ENCODE measurements around the gene NGEF. TPM values are rescaled to one million over a fixed set of nuclear protein-coding genes. Genes with fewer than 3 reads are reported as not detected.

NGEF gene
- total and polyA plus RNA-seq, 10 of the 15 experiments (the other 5 are each of a cell fraction or from before 2014, with no cell fraction given), result 0.12 TPM; not detected in 9

DNA sequence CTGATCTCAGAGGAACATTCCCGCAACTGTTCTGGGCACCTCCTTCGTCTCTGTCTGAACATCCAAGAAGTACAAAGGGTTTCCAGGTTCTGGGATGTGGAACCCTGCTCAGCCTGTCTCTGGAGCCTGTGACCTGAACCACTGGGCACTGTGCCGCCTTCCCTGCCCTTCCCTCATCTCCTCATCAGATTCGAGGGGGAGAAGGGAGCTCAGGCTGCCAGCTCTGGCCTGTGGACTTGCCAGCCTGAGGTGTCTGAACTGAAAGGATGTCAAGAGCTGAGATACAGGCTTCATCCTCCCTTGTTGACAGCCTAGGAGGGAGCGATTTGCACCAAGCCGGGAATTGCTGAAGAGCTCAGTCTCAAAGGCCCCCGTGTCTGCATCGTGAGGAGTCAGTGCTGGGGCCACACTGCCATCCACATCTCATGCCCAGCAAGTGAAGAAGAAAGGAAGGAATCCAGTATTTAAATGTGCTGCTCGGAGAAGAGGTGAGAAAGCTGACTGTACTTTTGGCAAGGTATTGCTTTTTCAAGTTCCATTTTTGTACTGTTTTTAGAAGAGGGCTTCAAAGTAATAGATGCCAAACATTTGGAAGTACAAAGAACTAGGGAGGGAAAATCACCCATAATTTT, 32.0 kb upstream of the NGEF start:
- no peak overlapping the region for H3K4me2 ChIP-seq (ENCODE audit: control insufficient read depth, insufficient read depth)
- no TSS peak for BruUV-seq (replicated peaks)
- no peaks in the 10 kb centered on the region for H3K36me3 ChIP-seq (ENCODE audit: control insufficient read depth in 2 of 2, insufficient read depth in 2 of 2, low read length in 1 of 2)
- H3K9me3 ChIP-seq (replicated peaks; ENCODE audit: control insufficient read depth, insufficient read depth, low read length), result no peaks in the 10 kb centered on the region
- TF ChIP-seq MTA2 (IDR thresholded peaks at IDR 0.05; ENCODE audit: low read depth), result no peak
- TF ChIP-seq, protein P1, sequence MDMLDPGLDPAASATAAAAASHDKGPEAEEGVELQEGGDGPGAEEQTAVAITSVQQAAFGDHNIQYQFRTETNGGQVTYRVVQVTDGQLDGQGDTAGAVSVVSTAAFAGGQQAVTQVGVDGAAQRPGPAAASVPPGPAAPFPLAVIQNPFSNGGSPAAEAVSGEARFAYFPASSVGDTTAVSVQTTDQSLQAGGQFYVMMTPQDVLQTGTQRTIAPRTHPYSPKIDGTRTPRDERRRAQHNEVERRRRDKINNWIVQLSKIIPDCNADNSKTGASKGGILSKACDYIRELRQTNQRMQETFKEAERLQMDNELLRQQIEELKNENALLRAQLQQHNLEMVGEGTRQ (IDR thresholded peaks at IDR 0.05; ENCODE audit: borderline replicate concordance, low read depth, low read length), result no peak
- TF ChIP-seq SREBF2 (IDR thresholded peaks at IDR 0.05; ENCODE audit: low read length), result no peak
- TF ChIP-seq, protein P2, sequence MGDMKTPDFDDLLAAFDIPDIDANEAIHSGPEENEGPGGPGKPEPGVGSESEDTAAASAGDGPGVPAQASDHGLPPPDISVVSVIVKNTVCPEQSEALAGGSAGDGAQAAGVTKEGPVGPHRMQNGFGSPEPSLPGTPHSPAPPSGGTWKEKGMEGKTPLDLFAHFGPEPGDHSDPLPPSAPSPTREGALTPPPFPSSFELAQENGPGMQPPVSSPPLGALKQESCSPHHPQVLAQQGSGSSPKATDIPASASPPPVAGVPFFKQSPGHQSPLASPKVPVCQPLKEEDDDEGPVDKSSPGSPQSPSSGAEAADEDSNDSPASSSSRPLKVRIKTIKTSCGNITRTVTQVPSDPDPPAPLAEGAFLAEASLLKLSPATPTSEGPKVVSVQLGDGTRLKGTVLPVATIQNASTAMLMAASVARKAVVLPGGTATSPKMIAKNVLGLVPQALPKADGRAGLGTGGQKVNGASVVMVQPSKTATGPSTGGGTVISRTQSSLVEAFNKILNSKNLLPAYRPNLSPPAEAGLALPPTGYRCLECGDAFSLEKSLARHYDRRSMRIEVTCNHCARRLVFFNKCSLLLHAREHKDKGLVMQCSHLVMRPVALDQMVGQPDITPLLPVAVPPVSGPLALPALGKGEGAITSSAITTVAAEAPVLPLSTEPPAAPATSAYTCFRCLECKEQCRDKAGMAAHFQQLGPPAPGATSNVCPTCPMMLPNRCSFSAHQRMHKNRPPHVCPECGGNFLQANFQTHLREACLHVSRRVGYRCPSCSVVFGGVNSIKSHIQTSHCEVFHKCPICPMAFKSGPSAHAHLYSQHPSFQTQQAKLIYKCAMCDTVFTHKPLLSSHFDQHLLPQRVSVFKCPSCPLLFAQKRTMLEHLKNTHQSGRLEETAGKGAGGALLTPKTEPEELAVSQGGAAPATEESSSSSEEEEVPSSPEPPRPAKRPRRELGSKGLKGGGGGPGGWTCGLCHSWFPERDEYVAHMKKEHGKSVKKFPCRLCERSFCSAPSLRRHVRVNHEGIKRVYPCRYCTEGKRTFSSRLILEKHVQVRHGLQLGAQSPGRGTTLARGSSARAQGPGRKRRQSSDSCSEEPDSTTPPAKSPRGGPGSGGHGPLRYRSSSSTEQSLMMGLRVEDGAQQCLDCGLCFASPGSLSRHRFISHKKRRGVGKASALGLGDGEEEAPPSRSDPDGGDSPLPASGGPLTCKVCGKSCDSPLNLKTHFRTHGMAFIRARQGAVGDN (IDR thresholded peaks at IDR 0.05), result no peak
- TF ChIP-seq TAF1 (IDR thresholded peaks at IDR 0.05; ENCODE audit: borderline replicate concordance, low read depth, low read length), result no peak
- TF ChIP-seq PAX5 (IDR thresholded peaks at IDR 0.05; ENCODE audit: borderline replicate concordance, low read depth, low read length), result no peak
- TF ChIP-seq, protein P3, sequence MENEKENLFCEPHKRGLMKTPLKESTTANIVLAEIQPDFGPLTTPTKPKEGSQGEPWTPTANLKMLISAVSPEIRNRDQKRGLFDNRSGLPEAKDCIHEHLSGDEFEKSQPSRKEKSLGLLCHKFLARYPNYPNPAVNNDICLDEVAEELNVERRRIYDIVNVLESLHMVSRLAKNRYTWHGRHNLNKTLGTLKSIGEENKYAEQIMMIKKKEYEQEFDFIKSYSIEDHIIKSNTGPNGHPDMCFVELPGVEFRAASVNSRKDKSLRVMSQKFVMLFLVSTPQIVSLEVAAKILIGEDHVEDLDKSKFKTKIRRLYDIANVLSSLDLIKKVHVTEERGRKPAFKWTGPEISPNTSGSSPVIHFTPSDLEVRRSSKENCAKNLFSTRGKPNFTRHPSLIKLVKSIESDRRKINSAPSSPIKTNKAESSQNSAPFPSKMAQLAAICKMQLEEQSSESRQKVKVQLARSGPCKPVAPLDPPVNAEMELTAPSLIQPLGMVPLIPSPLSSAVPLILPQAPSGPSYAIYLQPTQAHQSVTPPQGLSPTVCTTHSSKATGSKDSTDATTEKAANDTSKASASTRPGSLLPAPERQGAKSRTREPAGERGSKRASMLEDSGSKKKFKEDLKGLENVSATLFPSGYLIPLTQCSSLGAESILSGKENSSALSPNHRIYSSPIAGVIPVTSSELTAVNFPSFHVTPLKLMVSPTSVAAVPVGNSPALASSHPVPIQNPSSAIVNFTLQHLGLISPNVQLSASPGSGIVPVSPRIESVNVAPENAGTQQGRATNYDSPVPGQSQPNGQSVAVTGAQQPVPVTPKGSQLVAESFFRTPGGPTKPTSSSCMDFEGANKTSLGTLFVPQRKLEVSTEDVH (IDR thresholded peaks at IDR 0.05; ENCODE audit: low read depth, partially characterized antibody), result no peak
- TF ChIP-seq PML (IDR thresholded peaks at IDR 0.05; ENCODE audit: low read length), result no peak
- TF ChIP-seq, protein P4, sequence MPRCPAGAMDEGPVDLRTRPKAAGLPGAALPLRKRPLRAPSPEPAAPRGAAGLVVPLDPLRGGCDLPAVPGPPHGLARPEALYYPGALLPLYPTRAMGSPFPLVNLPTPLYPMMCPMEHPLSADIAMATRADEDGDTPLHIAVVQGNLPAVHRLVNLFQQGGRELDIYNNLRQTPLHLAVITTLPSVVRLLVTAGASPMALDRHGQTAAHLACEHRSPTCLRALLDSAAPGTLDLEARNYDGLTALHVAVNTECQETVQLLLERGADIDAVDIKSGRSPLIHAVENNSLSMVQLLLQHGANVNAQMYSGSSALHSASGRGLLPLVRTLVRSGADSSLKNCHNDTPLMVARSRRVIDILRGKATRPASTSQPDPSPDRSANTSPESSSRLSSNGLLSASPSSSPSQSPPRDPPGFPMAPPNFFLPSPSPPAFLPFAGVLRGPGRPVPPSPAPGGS (IDR thresholded peaks at IDR 0.05; ENCODE audit: borderline replicate concordance, insufficient read depth, low read depth, low read length, poor library complexity, severe bottlenecking), result no peak
- no peak for TF ChIP-seq IKZF1 (conservative IDR thresholded peaks at IDR 0.05)
- CTCF ChIA-PET, result interaction anchor here (1.0 to 4.0 kb wide), 2 partner anchors 9 to 11 kb away, joined by 3 to 23 read pairs; no protein-coding TSS in a partner anchor
- peaks cover 0 to 2% of the 10 kb centered on the region in 2 experiments; a peak in 1 of 4 replicates for H3K27me3 ChIP-seq (replicated peaks in 1 of 2; ENCODE audit: control insufficient read depth in 2 of 2, insufficient read depth in 2 of 2, low read length in 1 of 2)
- RAD21 ChIA-PET (ENCODE audit: unreplicated experiment), result interaction anchor here (1.1 kb wide), 1 partner anchor 9 kb away, joined by 4 read pairs; no protein-coding TSS in a partner anchor
- intact Hi-C loops (cut with micrococcal nuclease; ENCODE audit: unreplicated experiment), result no loop called here
- no peak overlapping the region for H3K27ac ChIP-seq (ENCODE audit: control insufficient read depth, insufficient read depth)
- in situ Hi-C loops (cut with MboI), result no loop called here
- H2AFZ ChIP-seq (ENCODE audit: control insufficient read depth, low read depth, low read length), result no peak overlapping the region
- FAIRE-seq (no peak), ATAC-seq (no peak), DNase-seq (ENCODE audit: low read depth, low spot score) (no peak)
- no peaks in the 10 kb centered on the region for H3K79me2 ChIP-seq (ENCODE audit: control insufficient read depth, insufficient read depth, low read length)
- H3K4me1 ChIP-seq (ENCODE audit: control insufficient read depth, insufficient read depth, low read length), result no peaks in the 10 kb centered on the region
- 40% methylated on average over 9 of the region's 9 CpGs for WGBS (ENCODE audit: insufficient coverage, insufficient replicate concordance, low lambda C conversion rate, missing lambda C conversion rate)
- SMC1A ChIA-PET (ENCODE audit: uncharacterized antibody, unreplicated experiment), result interaction anchor here (1.3 to 1.8 kb wide), 2 partner anchors 9 to 158 kb away, joined by 3 to 6 read pairs; no protein-coding TSS in a partner anchor
- H3K9ac ChIP-seq (ENCODE audit: control insufficient read depth, insufficient read depth, low read length), result no peak overlapping the region
- POLR2A ChIA-PET, result no interaction called here
- H4K20me1 ChIP-seq (ENCODE audit: control insufficient read depth, insufficient read depth), result no peaks in the 10 kb centered on the region; the same call in 1 of the 2 replicates
- no peak overlapping the region for H3K4me3 ChIP-seq
